ENCODE data around the gene RNF111. TPM values are rescaled to one million over a fixed set of nuclear protein-coding genes. Genes with fewer than 3 reads are reported as not detected.

Gene RNF111
- total RNA-seq, 1 donor, result 21.4 TPM

DNA sequence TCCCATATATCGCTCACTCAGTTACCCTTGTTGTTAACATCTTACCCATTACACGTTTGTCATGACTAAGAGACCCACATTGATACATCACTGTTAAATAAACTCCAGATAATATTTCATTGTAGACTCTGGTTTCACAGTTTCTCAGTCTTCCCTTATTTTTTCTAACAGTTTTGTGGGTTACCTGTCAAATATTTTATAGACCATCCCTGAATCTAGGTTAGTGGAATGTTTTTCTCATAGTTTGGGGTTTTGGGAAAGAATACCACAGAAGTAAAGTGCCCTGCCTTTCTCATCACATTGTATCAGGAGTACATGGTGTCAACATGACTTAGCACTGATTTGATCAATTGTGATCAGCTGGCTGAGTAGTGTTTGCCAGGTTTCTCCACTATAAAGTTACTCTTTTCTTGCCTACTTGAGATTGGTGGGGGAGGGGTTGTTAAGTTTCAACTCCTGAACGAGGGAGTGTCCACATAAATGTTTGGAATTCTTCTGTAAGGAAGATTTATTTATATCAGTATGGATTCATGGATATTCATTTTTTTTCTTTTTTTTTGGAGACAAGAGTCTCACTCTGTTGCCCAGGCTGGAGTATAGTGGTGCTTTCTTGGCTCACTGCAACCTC lies 25.9 kb downstream of the RNF111 start:
- no peaks in the 10 kb centered on the region for H3K36me3 ChIP-seq (ENCODE audit: insufficient read depth, low read length)
- H4K20me1 ChIP-seq (ENCODE audit: insufficient read depth, low read length), result peaks cover 19% of the 10 kb centered on the region
- peaks cover 83% of the 10 kb centered on the region for H3K79me2 ChIP-seq (ENCODE audit: insufficient read depth, low read length)
- H3K4me3 ChIP-seq (ENCODE audit: insufficient read depth, low read length), result no peak overlapping the region
- no peak overlapping the region for H3K27ac ChIP-seq (ENCODE audit: low read depth, low read length)
- no peak overlapping the region for H3K4me2 ChIP-seq (ENCODE audit: insufficient read depth, low read length)
- H3K27me3 ChIP-seq (ENCODE audit: insufficient read depth, low read length), result no peaks in the 10 kb centered on the region
- TF ChIP-seq, protein P1, sequence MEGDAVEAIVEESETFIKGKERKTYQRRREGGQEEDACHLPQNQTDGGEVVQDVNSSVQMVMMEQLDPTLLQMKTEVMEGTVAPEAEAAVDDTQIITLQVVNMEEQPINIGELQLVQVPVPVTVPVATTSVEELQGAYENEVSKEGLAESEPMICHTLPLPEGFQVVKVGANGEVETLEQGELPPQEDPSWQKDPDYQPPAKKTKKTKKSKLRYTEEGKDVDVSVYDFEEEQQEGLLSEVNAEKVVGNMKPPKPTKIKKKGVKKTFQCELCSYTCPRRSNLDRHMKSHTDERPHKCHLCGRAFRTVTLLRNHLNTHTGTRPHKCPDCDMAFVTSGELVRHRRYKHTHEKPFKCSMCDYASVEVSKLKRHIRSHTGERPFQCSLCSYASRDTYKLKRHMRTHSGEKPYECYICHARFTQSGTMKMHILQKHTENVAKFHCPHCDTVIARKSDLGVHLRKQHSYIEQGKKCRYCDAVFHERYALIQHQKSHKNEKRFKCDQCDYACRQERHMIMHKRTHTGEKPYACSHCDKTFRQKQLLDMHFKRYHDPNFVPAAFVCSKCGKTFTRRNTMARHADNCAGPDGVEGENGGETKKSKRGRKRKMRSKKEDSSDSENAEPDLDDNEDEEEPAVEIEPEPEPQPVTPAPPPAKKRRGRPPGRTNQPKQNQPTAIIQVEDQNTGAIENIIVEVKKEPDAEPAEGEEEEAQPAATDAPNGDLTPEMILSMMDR (IDR thresholded peaks at IDR 0.05; ENCODE audit: extremely low read depth, low read depth, low read length), result no peak
- no peaks in the 10 kb centered on the region for H3K9me3 ChIP-seq (ENCODE audit: low read depth, low read length)
- DNase-seq (ENCODE audit: insufficient read length, low spot score, missing footprints), result no peak
- no peaks in the 10 kb centered on the region for H3K4me1 ChIP-seq (ENCODE audit: insufficient read depth, low read length)
- H2AFZ ChIP-seq (ENCODE audit: low read length), result no peak overlapping the region

DNA sequence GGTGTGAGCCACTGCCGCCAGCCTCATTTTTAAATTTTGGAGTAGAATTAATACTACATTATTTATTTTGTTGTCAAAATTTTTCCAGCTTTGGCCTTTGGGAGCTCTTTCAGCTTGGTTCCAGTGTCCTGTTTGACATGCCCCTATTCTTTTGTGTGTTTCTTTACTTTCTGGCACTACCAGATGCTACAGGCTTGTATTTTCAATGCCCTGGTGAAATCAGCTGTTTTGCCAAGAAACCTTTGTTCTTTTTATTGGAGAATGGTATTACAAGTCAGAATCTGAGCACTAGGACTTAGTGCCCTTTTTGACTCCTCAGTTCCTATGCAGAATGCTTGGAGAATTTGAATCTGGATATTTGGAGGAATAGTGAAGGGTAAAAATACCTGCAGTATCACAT lies 26.6 kb downstream of the RNF111 start:
- peaks cover 17% of the 10 kb centered on the region for H4K20me1 ChIP-seq (ENCODE audit: insufficient read depth, low read length)
- no peaks in the 10 kb centered on the region for H3K4me1 ChIP-seq (ENCODE audit: insufficient read depth, low read length)
- H3K36me3 ChIP-seq (ENCODE audit: insufficient read depth, low read length), result no peaks in the 10 kb centered on the region
- TF ChIP-seq, protein P1 (IDR thresholded peaks at IDR 0.05; ENCODE audit: extremely low read depth, low read depth, low read length), result no peak
- H3K9me3 ChIP-seq (ENCODE audit: low read depth, low read length), result no peaks in the 10 kb centered on the region
- peaks cover 80% of the 10 kb centered on the region for H3K79me2 ChIP-seq (ENCODE audit: insufficient read depth, low read length)
- no peak for DNase-seq (ENCODE audit: insufficient read length, low spot score, missing footprints)
- H3K4me3 ChIP-seq (ENCODE audit: insufficient read depth, low read length), result no peak overlapping the region
- no peak overlapping the region for H3K4me2 ChIP-seq (ENCODE audit: insufficient read depth, low read length)
- no peaks in the 10 kb centered on the region for H3K27me3 ChIP-seq (ENCODE audit: insufficient read depth, low read length)
- H3K27ac ChIP-seq (ENCODE audit: low read depth, low read length), result no peak overlapping the region
- no peak overlapping the region for H2AFZ ChIP-seq (ENCODE audit: low read length)

GRCh38 chr15:59017449-59017848 lies 30.0 kb downstream of the RNF111 start:
- Histone ChIP-seq H3K79me2 (ENCODE audit: insufficient read depth, low read length) (peaks cover 78% of the 10 kb centered on the region), H3K4me3 (ENCODE audit: insufficient read depth, low read length) (no peak overlapping the region), H4K20me1 (ENCODE audit: insufficient read depth, low read length) (peaks cover 14% of the 10 kb centered on the region), H3K36me3 (ENCODE audit: insufficient read depth, low read length) (peaks cover 4% of the 10 kb centered on the region), H3K4me1 (ENCODE audit: insufficient read depth, low read length) (no peaks in the 10 kb centered on the region), H3K27ac (ENCODE audit: low read depth, low read length) (no peak overlapping the region), H3K27me3 (ENCODE audit: insufficient read depth, low read length) (no peaks in the 10 kb centered on the region), H3K9me3 (ENCODE audit: low read depth, low read length) (no peaks in the 10 kb centered on the region), H2AFZ (ENCODE audit: low read length) (no peak overlapping the region), H3K4me2 (ENCODE audit: insufficient read depth, low read length) (no peak overlapping the region)
- DNase-seq (ENCODE audit: insufficient read length, low spot score, missing footprints), result no peak
- TF ChIP-seq, protein P1 (IDR thresholded peaks at IDR 0.05; ENCODE audit: extremely low read depth, low read depth, low read length), result no peak

GRCh38 chr15:59018833-59019232 lies 31.4 kb downstream of the RNF111 start:
- Histone ChIP-seq H3K9me3 (ENCODE audit: low read depth, low read length) (no peaks in the 10 kb centered on the region), H3K4me1 (ENCODE audit: insufficient read depth, low read length) (no peaks in the 10 kb centered on the region), H3K4me2 (ENCODE audit: insufficient read depth, low read length) (no peak overlapping the region), H2AFZ (ENCODE audit: low read length) (no peak overlapping the region), H3K27me3 (ENCODE audit: insufficient read depth, low read length) (no peaks in the 10 kb centered on the region), H3K79me2 (ENCODE audit: insufficient read depth, low read length) (peaks cover 75% of the 10 kb centered on the region), H3K27ac (ENCODE audit: low read depth, low read length) (no peak overlapping the region), H3K36me3 (ENCODE audit: insufficient read depth, low read length) (peaks cover 4% of the 10 kb centered on the region), H3K4me3 (ENCODE audit: insufficient read depth, low read length) (no peak overlapping the region), H4K20me1 (ENCODE audit: insufficient read depth, low read length) (peaks cover 10% of the 10 kb centered on the region)
- no peak for DNase-seq (ENCODE audit: insufficient read length, low spot score, missing footprints)
- TF ChIP-seq, protein P1 (IDR thresholded peaks at IDR 0.05; ENCODE audit: extremely low read depth, low read depth, low read length), result no peak

All from osteoblast (primary cell).